MM.1S (cell line): Measurements from ENCODE around the gene NFYA.

Experiments used
- DNase-seq: peaks from one replicate; pipeline ENCODE4 v3.0.0-alpha.2; 2015
- H2AFZ ChIP-seq: fragments of 300-600 bp; sonication (generic); 2 replicates; pipeline ENCODE4 v1.6.0; 2016; ENCODE audit warnings: antibody characterized with exemption, low read length
- H3F3A ChIP-seq: fragments of 300-600 bp; sonication (generic); 2 replicates; pipeline ENCODE4 v1.6.1; 2016; ENCODE audit warnings: mild to moderate bottlenecking, antibody characterized with exemption, low read length, moderate library complexity, mixed read lengths; ENCODE audit not compliant: insufficient read depth
- H3K27ac ChIP-seq: fragments of 300-600 bp; sonication (generic); 2 replicates; pipeline ENCODE4 v1.5.1; 2016; ENCODE audit warnings: mild to moderate bottlenecking, low read length
- H3K27me3 ChIP-seq: fragments of 300-600 bp; sonication (generic); replicated peaks from 2 replicates; pipeline ENCODE4 v1.6.0; 2016; ENCODE audit warnings: low read length; ENCODE audit not compliant: insufficient read depth
- H3K36me3 ChIP-seq: fragments of 300-600 bp; sonication (generic); replicated peaks from 2 replicates; pipeline ENCODE4 v1.6.1; 2016; ENCODE audit warnings: mild to moderate bottlenecking, low read length, mixed read lengths; ENCODE audit not compliant: insufficient read depth
- H3K4me1 ChIP-seq: fragments of 300-600 bp; sonication (generic); 2 replicates; pipeline ENCODE4 v1.6.1; 2016; ENCODE audit warnings: low read length, mixed read lengths
- H3K4me2 ChIP-seq: fragments of 300-600 bp; sonication (generic); 2 replicates; pipeline ENCODE4 v1.6.0; 2016; ENCODE audit warnings: low read depth, low read length
- H3K4me3 ChIP-seq: fragments of 300-600 bp; sonication (generic); 2 replicates; pipeline ENCODE4 v1.5.1; 2016; ENCODE audit warnings: low read length, mixed read lengths
- H3K79me2 ChIP-seq: fragments of 300-600 bp; sonication (generic); 2 replicates; pipeline ENCODE4 v1.6.1; 2016; ENCODE audit warnings: mixed run types, low read length, mixed read lengths
- H3K9ac ChIP-seq: fragments of 300-600 bp; sonication (generic); 2 replicates; pipeline ENCODE4 v1.6.1; 2016; ENCODE audit warnings: low read length, mixed read lengths
- H3K9me2 ChIP-seq: fragments of 300-600 bp; sonication (generic); replicated peaks from 2 replicates; pipeline ENCODE4 v1.6.1; 2016; ENCODE audit warnings: mild to moderate bottlenecking, low read length, mixed read lengths; ENCODE audit not compliant: insufficient read depth
- H3K9me3 ChIP-seq: fragments of 300-600 bp; sonication (generic); replicated peaks from 2 replicates; pipeline ENCODE4 v1.6.1; 2016; ENCODE audit warnings: mild to moderate bottlenecking, low read length, mixed read lengths; ENCODE audit not compliant: insufficient read depth
- H4K20me1 ChIP-seq: fragments of 300-600 bp; sonication (generic); 2 replicates; pipeline ENCODE4 v1.6.1; 2016; ENCODE audit warnings: mild to moderate bottlenecking, low read length, moderate library complexity, mixed read lengths; ENCODE audit not compliant: insufficient read depth
- EZH2 ChIP-seq: fragments of 300-600 bp; sonication (generic); optimal IDR thresholded peaks from 2 replicates; pipeline ENCODE3; 2017; ENCODE audit warnings: low read depth, mild to moderate bottlenecking, antibody characterized with exemption, low read length, mixed read lengths
- EZH2phosphoT487 ChIP-seq: fragments of 300-600 bp; sonication (generic); IDR thresholded peaks from 2 replicates; pipeline ENCODE4 v1.6.1; 2018; ENCODE audit warnings: antibody characterized with exemption, low read length
- TF ChIP-seq, protein P1 (sequence below): fragments of 300-600 bp; sonication (generic); IDR thresholded peaks from 2 replicates; pipeline ENCODE4 v1.5.1; 2016; ENCODE audit warnings: antibody characterized with exemption, low read length, mixed read lengths

NFYA gene

DNA sequence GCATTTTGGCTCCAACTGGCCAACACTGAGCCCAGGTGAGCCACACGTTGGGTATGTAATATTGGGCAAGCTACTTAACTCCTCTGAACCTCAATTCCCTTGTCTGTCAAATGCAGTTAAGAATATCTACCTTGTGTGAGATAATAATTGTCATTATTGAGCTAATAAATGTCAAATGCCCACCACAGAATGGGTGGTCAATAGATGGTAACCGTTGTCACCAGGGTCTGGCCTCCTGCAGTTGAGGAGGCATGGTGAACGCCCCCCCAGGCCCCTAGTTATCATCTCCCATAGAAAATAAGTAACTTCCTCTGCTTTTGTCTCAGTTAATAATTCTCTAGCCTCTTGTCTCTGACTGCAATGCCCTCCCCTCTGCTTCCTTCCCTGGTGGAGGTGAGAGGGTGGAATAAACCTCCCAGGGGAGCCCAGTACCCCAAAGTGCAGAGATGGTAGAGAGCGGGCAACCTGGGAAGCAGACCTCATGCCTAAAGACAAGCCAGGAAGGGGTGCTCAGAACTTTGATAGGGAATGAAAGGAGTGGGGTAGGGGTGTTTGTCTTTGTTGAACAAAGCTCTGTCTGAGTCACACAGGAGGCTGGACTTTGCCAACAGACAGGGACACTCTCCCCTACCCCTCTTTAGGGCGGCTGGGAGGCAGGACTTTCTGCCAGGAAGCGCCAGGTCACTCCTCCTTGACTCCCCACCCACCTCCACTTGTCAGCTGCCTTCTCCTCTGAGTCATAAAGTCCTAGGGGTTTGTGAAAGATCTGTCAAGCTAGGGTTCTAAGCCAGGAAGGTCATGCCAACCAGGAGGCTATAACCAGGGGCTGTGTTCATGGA, 32.5 kb upstream of the NFYA start:
- Histone ChIP-seq H3K27ac (no peak overlapping the region), H3K4me2 (no peak overlapping the region), H3K27me3 (no peaks in the 10 kb centered on the region), H4K20me1 (no peaks in the 10 kb centered on the region), H3K9me2 (no peaks in the 10 kb centered on the region), H3K79me2 (no peaks in the 10 kb centered on the region), H3K36me3 (no peaks in the 10 kb centered on the region), H3F3A (no peaks in the 10 kb centered on the region), H3K4me1 (no peaks in the 10 kb centered on the region), H3K9ac (no peak overlapping the region), H3K9me3 (no peaks in the 10 kb centered on the region), H3K4me3 (no peak overlapping the region), H2AFZ (no peak overlapping the region)
- TF ChIP-seq, protein P1, sequence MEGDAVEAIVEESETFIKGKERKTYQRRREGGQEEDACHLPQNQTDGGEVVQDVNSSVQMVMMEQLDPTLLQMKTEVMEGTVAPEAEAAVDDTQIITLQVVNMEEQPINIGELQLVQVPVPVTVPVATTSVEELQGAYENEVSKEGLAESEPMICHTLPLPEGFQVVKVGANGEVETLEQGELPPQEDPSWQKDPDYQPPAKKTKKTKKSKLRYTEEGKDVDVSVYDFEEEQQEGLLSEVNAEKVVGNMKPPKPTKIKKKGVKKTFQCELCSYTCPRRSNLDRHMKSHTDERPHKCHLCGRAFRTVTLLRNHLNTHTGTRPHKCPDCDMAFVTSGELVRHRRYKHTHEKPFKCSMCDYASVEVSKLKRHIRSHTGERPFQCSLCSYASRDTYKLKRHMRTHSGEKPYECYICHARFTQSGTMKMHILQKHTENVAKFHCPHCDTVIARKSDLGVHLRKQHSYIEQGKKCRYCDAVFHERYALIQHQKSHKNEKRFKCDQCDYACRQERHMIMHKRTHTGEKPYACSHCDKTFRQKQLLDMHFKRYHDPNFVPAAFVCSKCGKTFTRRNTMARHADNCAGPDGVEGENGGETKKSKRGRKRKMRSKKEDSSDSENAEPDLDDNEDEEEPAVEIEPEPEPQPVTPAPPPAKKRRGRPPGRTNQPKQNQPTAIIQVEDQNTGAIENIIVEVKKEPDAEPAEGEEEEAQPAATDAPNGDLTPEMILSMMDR: no peak
- TF ChIP-seq EZH2: no peak
- DNase-seq: no peak

DNA sequence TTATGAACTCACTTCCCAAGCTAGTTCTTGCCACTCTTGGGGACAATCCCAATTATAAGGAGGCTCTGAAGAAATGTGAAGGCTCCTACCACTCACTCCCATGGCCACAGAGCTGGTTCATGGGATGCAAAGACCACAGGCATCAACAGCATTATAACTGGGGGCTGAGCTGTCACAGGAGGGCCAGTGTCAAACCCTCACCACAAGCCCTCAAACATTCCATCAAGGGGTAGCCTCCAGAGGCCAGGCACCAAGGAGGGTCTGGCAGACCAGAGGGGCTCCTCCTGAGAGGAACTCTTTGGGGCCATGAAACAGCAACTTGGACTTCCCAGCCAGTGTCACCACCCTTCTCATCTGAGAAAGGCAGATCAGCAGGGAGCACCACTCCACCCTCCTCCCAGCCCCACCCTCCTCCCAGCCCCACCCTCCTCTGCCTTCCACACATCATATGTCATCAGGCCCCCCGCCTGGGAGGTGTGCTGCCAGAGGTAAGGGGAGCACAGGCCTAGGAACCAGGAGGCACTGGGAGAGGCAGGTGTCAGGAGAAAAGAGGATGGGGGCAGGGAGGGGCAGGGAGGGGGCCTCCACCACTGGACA, 31.7 kb upstream of the NFYA start:
- no peak overlapping the region for H3K27ac ChIP-seq

DNA sequence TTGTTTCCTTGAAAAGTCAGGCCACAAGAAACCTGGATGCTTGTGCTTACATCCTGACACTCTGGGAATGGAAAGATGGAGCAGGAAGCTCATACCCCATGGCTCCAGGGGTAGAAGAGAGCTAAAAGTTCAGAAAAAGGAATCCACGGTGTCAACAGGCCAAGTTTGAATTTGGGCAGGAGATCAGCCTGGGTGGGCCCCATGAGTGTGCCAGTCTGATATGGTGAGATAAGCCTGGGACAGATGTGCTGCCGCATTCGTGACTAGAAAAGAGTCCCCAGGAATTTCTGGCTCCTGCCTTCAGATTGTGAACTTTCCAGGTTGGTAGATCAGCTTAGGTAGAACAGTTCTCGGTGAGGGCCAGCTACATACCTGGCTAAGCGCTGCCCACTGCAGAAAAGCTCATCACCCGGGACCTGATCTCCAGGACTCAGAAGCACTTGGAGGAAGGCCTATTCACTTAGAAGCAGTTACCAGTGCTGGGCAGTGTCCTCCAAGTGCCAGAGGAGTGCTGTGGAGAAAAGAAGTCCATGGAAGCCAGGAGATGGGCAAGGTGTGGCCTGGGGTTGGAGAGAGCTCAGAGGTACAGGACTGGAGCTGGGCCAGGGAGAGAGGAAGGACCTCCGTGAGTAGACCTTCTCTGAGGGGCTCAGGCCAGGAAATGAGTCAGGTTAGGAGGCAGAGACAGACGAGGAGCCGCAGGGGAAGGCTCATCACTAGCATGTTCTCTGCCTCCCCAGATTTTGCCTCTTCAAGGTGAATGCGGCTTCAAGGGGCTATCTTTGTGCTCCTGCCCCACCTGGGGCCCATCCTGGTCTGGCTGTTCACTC, 30.3 kb upstream of the NFYA start, which contains the start of gene TSPO2:
TSPO2 (plus strand) TSS at position 242 of the 830 bp plus-strand sequence; CDS start at position 761, 519 bp downstream.
- Histone ChIP-seq H3K9ac (no peak within 1 kb of the TSS), H3K36me3 (no peaks in the 10 kb centered on the region), H2AFZ (no peak within 1 kb of the TSS), H3K4me3 (no peak within 1 kb of the TSS), H3K9me2 (no peaks in the 10 kb centered on the region), H3K9me3 (no peaks in the 10 kb centered on the region), H4K20me1 (no peaks in the 10 kb centered on the region), H3K27me3 (no peaks in the 10 kb centered on the region), H3F3A (no peaks in the 10 kb centered on the region), H3K79me2 (no peaks in the 10 kb centered on the region), H3K4me1 (no peaks in the 10 kb centered on the region), H3K27ac (no peak within 1 kb of the TSS), H3K4me2 (no peak within 1 kb of the TSS)
- TF ChIP-seq EZH2 (no peak), EZH2phosphoT487 (no peak)
- TF ChIP-seq, protein P1: no peak
- no peak for DNase-seq

More for the DNA sequence above, 31.7 kb upstream of the NFYA start:
- Histone ChIP-seq H3K9ac (no peak overlapping the region), H4K20me1 (no peaks in the 10 kb centered on the region), H2AFZ (no peak overlapping the region), H3K9me2 (no peaks in the 10 kb centered on the region), H3K27me3 (no peaks in the 10 kb centered on the region), H3K4me1 (no peaks in the 10 kb centered on the region), H3K79me2 (no peaks in the 10 kb centered on the region), H3F3A (no peaks in the 10 kb centered on the region), H3K4me3 (no peak overlapping the region), H3K4me2 (no peak overlapping the region), H3K9me3 (no peaks in the 10 kb centered on the region), H3K36me3 (no peaks in the 10 kb centered on the region)
- DNase-seq: no peak
- TF ChIP-seq EZH2phosphoT487 (no peak), EZH2 (no peak)
